Smooth muscle cell of the brain vasculature (primary cell): ENCODE results near the gene PSMG1.
"Not testable (repeated sequence)": the region's sequence is repeated elsewhere in the genome, so short reads cannot be mapped to it uniquely, and the experiment has no call there.

Experiments used
- DNase-seq: peaks from one replicate; pipeline ENCODE4 v3.0.0-alpha.2; 2012; ENCODE audit warnings: low read depth, low spot score

PSMG1 gene

GRCh38 chr21:39183272-39184049 is at the start of gene PSMG1:
Gene PSMG1, minus strand, starts transcription at chr21:39183451. Its CDS starts 66 bp downstream, at chr21:39183385.
- DNase-seq = peak; percentile 91

- DNase-seq = no peak
Measured at GRCh38 chr21:39232861-39233291, 49.6 kb upstream of the PSMG1 start.

- no peak for DNase-seq
Measured at GRCh38 chr21:39224930-39225329, 41.7 kb upstream of the PSMG1 start.

- no peak for DNase-seq
Measured at GRCh38 chr21:39221997-39222486, 38.8 kb upstream of the PSMG1 start.

GRCh38 chr21:39221282-39221996 is 38.2 kb upstream of the PSMG1 start:
- no peak for DNase-seq

- DNase-seq = not testable (repeated sequence)
Measured at GRCh38 chr21:39220875-39221274, 37.6 kb upstream of the PSMG1 start.

GRCh38 chr21:39220150-39220549 is 36.9 kb upstream of the PSMG1 start:
- DNase-seq = no peak

GRCh38 chr21:39218082-39218409 is 34.8 kb upstream of the PSMG1 start:
- no peak for DNase-seq

GRCh38 chr21:39217356-39218081 is 34.3 kb upstream of the PSMG1 start:
- no peak for DNase-seq

- DNase-seq = no peak
Measured at GRCh38 chr21:39216290-39216689, 33.0 kb upstream of the PSMG1 start.

- DNase-seq = no peak
Measured at GRCh38 chr21:39215078-39215477, 31.8 kb upstream of the PSMG1 start.

- DNase-seq = no peak
Measured at GRCh38 chr21:39209334-39209688, 26.1 kb upstream of the PSMG1 start.

- DNase-seq = no peak
Measured at GRCh38 chr21:39208624-39209333, 25.5 kb upstream of the PSMG1 start.

- no peak for DNase-seq
Measured at GRCh38 chr21:39204134-39204533, 20.9 kb upstream of the PSMG1 start.

- DNase-seq = no peak
Measured at GRCh38 chr21:39198800-39199199, 15.5 kb upstream of the PSMG1 start.

GRCh38 chr21:39197448-39198233 is 14.4 kb upstream of the PSMG1 start:
- no peak for DNase-seq

GRCh38 chr21:39196838-39197237 is 13.6 kb upstream of the PSMG1 start:
- no peak for DNase-seq

- no peak for DNase-seq
Measured at GRCh38 chr21:39196310-39196709, 13.1 kb upstream of the PSMG1 start.

GRCh38 chr21:39193380-39193779 is 10.1 kb upstream of the PSMG1 start:
- DNase-seq = no peak

GRCh38 chr21:39189857-39190604 is 6.8 kb upstream of the PSMG1 start:
- no peak for DNase-seq
